Stimulated activated naive CD8-positive, alpha-beta T cell treated with anti-CD3 and anti-CD28 coated beads, Interleukin-15, amount 100 ng/mL, for 72 hours (primary cell): ENCODE measurements around the gene LRRTM3.

Experiments
- ATAC-seq: fragments of 150-1000 bp; cut with Tn5 transposase; 2 replicates; pipeline ENCODE4 v1.10.0; 2021; ENCODE audit warnings: mild to moderate bottlenecking, moderate library complexity
- DNase-seq, 2 donors: peaks; one replicate each; pipeline ENCODE4 v3.0.0; 2021 to 2022
- H3K27ac Mint-ChIP-seq, 2 donors: one replicate each; pipeline ENCODE4 v1.8.0; 2022; ENCODE audit warnings: mild to moderate bottlenecking in 2 of 2, mixed read lengths in 2 of 2, moderate library complexity in 2 of 2
- H3K27me3 Mint-ChIP-seq: one replicate; pipeline ENCODE4 v1.8.0; 2022; ENCODE audit warnings: mixed read lengths
- H3K4me1 Mint-ChIP-seq: one replicate; pipeline ENCODE4 v1.8.0; 2022; ENCODE audit warnings: mild to moderate bottlenecking, mixed read lengths
- H3K4me3 Mint-ChIP-seq, 2 donors: one replicate each; pipeline ENCODE4 v1.8.0; 2022; ENCODE audit warnings: mild to moderate bottlenecking in 2 of 2, mixed read lengths in 2 of 2, moderate library complexity in 1 of 2
- H3K9me3 Mint-ChIP-seq, 2 donors: one replicate each; pipeline ENCODE4 v1.8.0; 2022; ENCODE audit warnings: mixed read lengths in 2 of 2

Gene LRRTM3

GRCh38 chr10:67107670-67108069, 181.8 kb downstream of the LRRTM3 start:
- Mint-ChIP-seq H3K9me3 (peaks cover 0 to 5% of the 10 kb centered on the region in 2 donors), H3K27ac (no peak overlapping the region), H3K4me3 (no peak overlapping the region), H3K27me3 (no peaks in the 10 kb centered on the region), H3K4me1 (no peaks in the 10 kb centered on the region)
- ATAC-seq = no peak
- DNase-seq = no peak

GRCh38 chr10:67110286-67110685, 184.4 kb downstream of the LRRTM3 start:
- Mint-ChIP-seq H3K9me3 (no peaks in the 10 kb centered on the region), H3K27me3 (no peaks in the 10 kb centered on the region), H3K27ac (no peak overlapping the region), H3K4me1 (no peaks in the 10 kb centered on the region), H3K4me3 (no peak overlapping the region)
- DNase-seq = no peak
- ATAC-seq = no peak

GRCh38 chr10:67112765-67113164, 186.9 kb downstream of the LRRTM3 start:
- ATAC-seq (no peak), DNase-seq (no peak)
- no peaks in the 10 kb centered on the region for H3K9me3 Mint-ChIP-seq
- H3K27me3 Mint-ChIP-seq = no peaks in the 10 kb centered on the region
- no peaks in the 10 kb centered on the region for H3K4me1 Mint-ChIP-seq
- H3K4me3 Mint-ChIP-seq = no peak overlapping the region
- H3K27ac Mint-ChIP-seq = no peak overlapping the region

GRCh38 chr10:67114945-67115344, 189.1 kb downstream of the LRRTM3 start:
- no peak overlapping the region for H3K4me3 Mint-ChIP-seq
- no peaks in the 10 kb centered on the region for H3K27me3 Mint-ChIP-seq
- no peaks in the 10 kb centered on the region for H3K4me1 Mint-ChIP-seq
- no peaks in the 10 kb centered on the region for H3K9me3 Mint-ChIP-seq
- H3K27ac Mint-ChIP-seq = no peak overlapping the region
- ATAC-seq (no peak), DNase-seq (no peak)

GRCh38 chr10:67115972-67116371, 190.1 kb downstream of the LRRTM3 start:
- H3K4me1 Mint-ChIP-seq = no peaks in the 10 kb centered on the region
- no peak overlapping the region for H3K27ac Mint-ChIP-seq
- no peak for ATAC-seq
- no peaks in the 10 kb centered on the region for H3K9me3 Mint-ChIP-seq
- no peak overlapping the region for H3K4me3 Mint-ChIP-seq
- H3K27me3 Mint-ChIP-seq = no peaks in the 10 kb centered on the region
- DNase-seq = no peak

- Mint-ChIP-seq H3K4me1 (no peaks in the 10 kb centered on the region), H3K27me3 (no peaks in the 10 kb centered on the region), H3K4me3 (no peak overlapping the region), H3K9me3 (no peaks in the 10 kb centered on the region), H3K27ac (no peak overlapping the region)
- ATAC-seq = no peak
- no peak for DNase-seq
Measured at GRCh38 chr10:67119651-67120050, 193.8 kb downstream of the LRRTM3 start.

GRCh38 chr10:67127441-67127840, 201.6 kb downstream of the LRRTM3 start:
- Mint-ChIP-seq H3K27ac (no peak overlapping the region), H3K9me3 (no peaks in the 10 kb centered on the region), H3K4me3 (no peak overlapping the region), H3K4me1 (no peaks in the 10 kb centered on the region), H3K27me3 (no peaks in the 10 kb centered on the region)
- no peak for DNase-seq
- no peak for ATAC-seq

- Mint-ChIP-seq H3K27me3 (no peaks in the 10 kb centered on the region), H3K4me1 (no peaks in the 10 kb centered on the region), H3K4me3 (no peak overlapping the region), H3K9me3 (peaks cover 0 to 4% of the 10 kb centered on the region in 2 donors), H3K27ac (no peak overlapping the region)
- ATAC-seq (no peak), DNase-seq (no peak)
Measured at GRCh38 chr10:67140641-67141040, 214.8 kb downstream of the LRRTM3 start.

GRCh38 chr10:67141300-67141699, 215.5 kb downstream of the LRRTM3 start:
- no peaks in the 10 kb centered on the region for H3K4me1 Mint-ChIP-seq
- no peak overlapping the region for H3K27ac Mint-ChIP-seq
- H3K9me3 Mint-ChIP-seq = peaks cover 0 to 4% of the 10 kb centered on the region in 2 donors
- H3K27me3 Mint-ChIP-seq = no peaks in the 10 kb centered on the region
- H3K4me3 Mint-ChIP-seq = no peak overlapping the region
- DNase-seq = no peak
- no peak for ATAC-seq

GRCh38 chr10:67144530-67144929, 218.7 kb downstream of the LRRTM3 start:
- no peaks in the 10 kb centered on the region for H3K4me1 Mint-ChIP-seq
- DNase-seq = no peak
- H3K4me3 Mint-ChIP-seq = no peak overlapping the region
- no peak overlapping the region for H3K27ac Mint-ChIP-seq
- peaks cover 0 to 4% of the 10 kb centered on the region in 2 donors for H3K9me3 Mint-ChIP-seq
- ATAC-seq = no peak
- H3K27me3 Mint-ChIP-seq = no peaks in the 10 kb centered on the region
